Ovary (tissue), 3 donors: ENCODE measurements around the gene ANKRD6.

ENCODE experiments used
- POLR2A ChIP-seq: fragments of 450-650 bp; IDR thresholded peaks from one replicate; pipeline ENCODE4 v1.6.1; 2017; ENCODE audit warnings: antibody characterized with exemption, mild to moderate bottlenecking, moderate library complexity
- TF ChIP-seq, protein P1 (sequence below), 3 donors: fragments of 450-650 bp in 2 of 3; fragments of 200-600 bp in 1 of 3; IDR thresholded peaks; one replicate each; pipeline versions ENCODE4 v1.5.1 to v1.8.0; 2016 to 2022; ENCODE audit warnings: antibody characterized with exemption in 3 of 3, mild to moderate bottlenecking in 1 of 3
- donor health status: DM: no; HTN: no; CAD: no.

DNA sequence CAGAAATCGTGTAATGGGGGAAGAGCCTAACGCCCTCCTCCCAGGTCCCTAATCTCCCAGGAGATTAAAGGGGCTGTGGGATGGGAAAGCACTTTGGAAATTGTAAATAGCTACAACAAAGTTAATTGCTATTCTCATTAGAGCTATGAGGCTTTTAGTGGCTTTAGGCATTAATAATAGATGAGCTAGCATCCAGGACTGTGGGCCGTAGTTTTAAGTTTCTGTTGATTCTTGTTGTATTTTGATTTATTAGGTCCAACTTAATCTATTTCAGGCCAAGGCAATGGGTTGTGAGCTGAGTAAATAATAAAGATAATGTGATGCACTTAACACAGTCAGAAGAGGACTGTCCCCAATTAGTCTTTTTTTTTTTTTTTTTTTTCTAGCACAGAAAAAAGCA is 67.7 kb downstream of the ANKRD6 start:
- no peak for TF ChIP-seq POLR2A
- TF ChIP-seq, protein P1, sequence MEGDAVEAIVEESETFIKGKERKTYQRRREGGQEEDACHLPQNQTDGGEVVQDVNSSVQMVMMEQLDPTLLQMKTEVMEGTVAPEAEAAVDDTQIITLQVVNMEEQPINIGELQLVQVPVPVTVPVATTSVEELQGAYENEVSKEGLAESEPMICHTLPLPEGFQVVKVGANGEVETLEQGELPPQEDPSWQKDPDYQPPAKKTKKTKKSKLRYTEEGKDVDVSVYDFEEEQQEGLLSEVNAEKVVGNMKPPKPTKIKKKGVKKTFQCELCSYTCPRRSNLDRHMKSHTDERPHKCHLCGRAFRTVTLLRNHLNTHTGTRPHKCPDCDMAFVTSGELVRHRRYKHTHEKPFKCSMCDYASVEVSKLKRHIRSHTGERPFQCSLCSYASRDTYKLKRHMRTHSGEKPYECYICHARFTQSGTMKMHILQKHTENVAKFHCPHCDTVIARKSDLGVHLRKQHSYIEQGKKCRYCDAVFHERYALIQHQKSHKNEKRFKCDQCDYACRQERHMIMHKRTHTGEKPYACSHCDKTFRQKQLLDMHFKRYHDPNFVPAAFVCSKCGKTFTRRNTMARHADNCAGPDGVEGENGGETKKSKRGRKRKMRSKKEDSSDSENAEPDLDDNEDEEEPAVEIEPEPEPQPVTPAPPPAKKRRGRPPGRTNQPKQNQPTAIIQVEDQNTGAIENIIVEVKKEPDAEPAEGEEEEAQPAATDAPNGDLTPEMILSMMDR (IDR thresholded peaks at IDR 0.05) = no peak
